Peyer's patch (tissue), 4 donors: ENCODE measurements around the gene GPR158. TPM values are rescaled to one million over a fixed set of nuclear protein-coding genes. Genes with fewer than 3 reads are reported as not detected.

Experiments used
- DNase-seq, 3 donors: peaks; one replicate each; pipeline ENCODE4 v3.0.0-alpha.2; 2017 to 2019
- H3K27ac ChIP-seq, 4 donors: fragments of 200-600 bp; sonication (generic); one replicate each; pipeline ENCODE4 v1.5.1; 2016 to 2019
- H3K27me3 ChIP-seq, 2 donors: fragments of 200-600 bp; sonication (generic); one replicate each; pipeline ENCODE4 v1.5.1; 2019
- H3K36me3 ChIP-seq, 3 donors: fragments of 200-600 bp; sonication (generic); one replicate each; pipeline ENCODE4 v1.5.1; 2016 to 2019
- H3K4me1 ChIP-seq, 4 donors: fragments of 200-600 bp; sonication (generic); one replicate each; pipeline ENCODE4 v1.5.1; 2016 to 2019
- H3K4me3 ChIP-seq, 4 donors: fragments of 200-600 bp; sonication (generic); 1 replicate in 3 of 4; 2 replicates in 1 of 4; pipeline ENCODE4 v1.5.1; 2016 to 2019; ENCODE audit warnings: mild to moderate bottlenecking in 1 of 4
- H3K9me3 ChIP-seq, 4 donors: fragments of 200-600 bp; sonication (generic); one replicate each; pipeline ENCODE4 v1.5.1; 2016 to 2019; ENCODE audit warnings: mild to moderate bottlenecking in 1 of 4
- POLR2A ChIP-seq, 2 donors: fragments of 450-650 bp; IDR thresholded peaks; one replicate each; pipeline ENCODE4 v1.5.1; 2017; ENCODE audit warnings: antibody characterized with exemption in 2 of 2, mild to moderate bottlenecking in 2 of 2, moderate library complexity in 2 of 2
- total RNA-seq, 4 donors: library from RNA; depleted of rRNA; stranded (reverse); fragments of >200 nt; gene quantifications; one replicate each; pipeline ENCODE4 v1.1.0, GENCODE V29; 2016
- TF ChIP-seq, protein P1 (sequence below), 6 experiments: fragments of 450-650 bp in 4 of 6; fragments of 200-600 bp in 2 of 6; sonication (generic) in 1 of 6; IDR thresholded peaks; one replicate each; pipeline ENCODE4 v1.5.1; 2017 to 2019; ENCODE audit warnings: antibody characterized with exemption in 6 of 6, mild to moderate bottlenecking in 3 of 6, moderate library complexity in 1 of 6

GPR158 gene
- total RNA-seq, 4 donors from 2014 or later = under 0.01 to 0.28 (median 0.27) TPM; not detected in 1

DNA sequence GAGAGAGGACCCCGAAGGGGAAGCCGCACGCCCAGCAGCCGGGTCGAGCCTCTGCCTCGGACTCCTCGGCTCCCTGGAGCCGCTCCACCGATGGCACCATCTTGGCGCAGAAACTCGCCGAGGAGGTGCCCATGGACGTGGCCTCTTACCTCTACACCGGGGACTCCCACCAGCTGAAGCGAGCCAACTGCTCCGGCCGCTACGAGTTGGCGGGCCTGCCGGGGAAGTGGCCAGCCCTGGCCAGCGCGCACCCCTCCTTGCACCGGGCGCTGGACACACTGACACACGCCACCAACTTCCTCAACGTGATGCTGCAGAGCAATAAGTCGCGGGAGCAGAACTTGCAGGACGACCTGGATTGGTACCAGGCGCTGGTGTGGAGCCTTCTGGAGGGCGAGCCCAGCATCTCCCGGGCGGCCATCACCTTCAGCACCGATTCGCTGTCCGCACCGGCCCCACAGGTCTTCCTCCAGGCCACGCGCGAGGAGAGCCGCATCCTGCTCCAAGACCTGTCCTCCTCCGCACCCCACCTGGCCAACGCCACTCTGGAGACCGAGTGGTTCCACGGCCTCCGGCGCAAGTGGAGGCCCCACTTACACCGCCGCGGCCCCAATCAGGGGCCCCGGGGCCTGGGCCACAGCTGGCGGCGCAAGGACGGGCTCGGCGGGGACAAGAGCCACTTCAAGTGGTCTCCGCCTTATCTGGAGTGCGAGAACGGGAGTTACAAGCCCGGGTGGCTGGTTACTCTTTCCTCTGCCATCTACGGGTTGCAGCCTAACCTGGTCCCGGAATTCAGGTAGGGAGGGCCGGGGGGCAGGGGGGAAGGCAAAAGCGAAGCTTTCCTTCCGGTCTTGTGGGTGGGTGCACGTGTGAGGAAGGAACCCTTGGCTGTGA lies 973 bp downstream of the GPR158 start:
- peaks cover 0 to 17% of the 10 kb centered on the region in 2 donors for H3K27me3 ChIP-seq
- no peak for DNase-seq
- TF ChIP-seq, protein P1, sequence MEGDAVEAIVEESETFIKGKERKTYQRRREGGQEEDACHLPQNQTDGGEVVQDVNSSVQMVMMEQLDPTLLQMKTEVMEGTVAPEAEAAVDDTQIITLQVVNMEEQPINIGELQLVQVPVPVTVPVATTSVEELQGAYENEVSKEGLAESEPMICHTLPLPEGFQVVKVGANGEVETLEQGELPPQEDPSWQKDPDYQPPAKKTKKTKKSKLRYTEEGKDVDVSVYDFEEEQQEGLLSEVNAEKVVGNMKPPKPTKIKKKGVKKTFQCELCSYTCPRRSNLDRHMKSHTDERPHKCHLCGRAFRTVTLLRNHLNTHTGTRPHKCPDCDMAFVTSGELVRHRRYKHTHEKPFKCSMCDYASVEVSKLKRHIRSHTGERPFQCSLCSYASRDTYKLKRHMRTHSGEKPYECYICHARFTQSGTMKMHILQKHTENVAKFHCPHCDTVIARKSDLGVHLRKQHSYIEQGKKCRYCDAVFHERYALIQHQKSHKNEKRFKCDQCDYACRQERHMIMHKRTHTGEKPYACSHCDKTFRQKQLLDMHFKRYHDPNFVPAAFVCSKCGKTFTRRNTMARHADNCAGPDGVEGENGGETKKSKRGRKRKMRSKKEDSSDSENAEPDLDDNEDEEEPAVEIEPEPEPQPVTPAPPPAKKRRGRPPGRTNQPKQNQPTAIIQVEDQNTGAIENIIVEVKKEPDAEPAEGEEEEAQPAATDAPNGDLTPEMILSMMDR (IDR thresholded peaks at IDR 0.05) = no peak
- TF ChIP-seq POLR2A (IDR thresholded peaks at IDR 0.05) = no peak
- no peak overlapping the region for H3K27ac ChIP-seq
- H3K36me3 ChIP-seq = no peaks in the 10 kb centered on the region
- peak overlapping the region in 1 of 4 donors; percentile 63 for H3K4me3 ChIP-seq
- peaks cover 0 to 5% (median 0%) of the 10 kb centered on the region in 4 donors for H3K9me3 ChIP-seq
- H3K4me1 ChIP-seq = peaks cover 0 to 19% (median 0%) of the 10 kb centered on the region in 4 donors

DNA sequence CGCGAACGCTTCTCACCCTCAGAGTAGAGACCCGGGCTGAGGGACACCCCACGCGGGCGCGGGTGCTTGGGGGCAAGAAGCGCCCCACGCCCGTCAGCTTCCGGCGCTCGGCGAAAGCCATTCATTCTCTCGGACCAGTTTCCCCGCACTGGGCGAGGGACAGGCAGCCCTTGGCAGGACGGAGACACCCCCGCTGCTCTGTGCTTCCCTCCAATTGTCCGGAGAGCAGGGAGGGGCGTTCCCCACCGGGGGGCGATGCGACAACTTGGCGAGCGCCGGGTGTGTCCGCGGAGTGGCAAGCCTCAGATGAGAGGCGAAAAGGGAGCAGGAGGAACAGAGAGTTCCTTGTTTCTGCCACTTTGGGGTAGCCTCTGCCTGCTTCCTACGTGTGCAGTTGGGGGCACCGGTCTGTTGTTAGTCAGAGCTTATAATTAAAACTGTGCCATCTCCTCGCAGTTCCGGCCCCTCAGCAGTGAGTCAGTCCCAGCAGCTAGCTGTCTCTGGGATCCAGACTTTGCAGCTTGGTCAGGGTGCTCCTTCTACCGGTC lies 1.7 kb downstream of the GPR158 start:
- no peak overlapping the region for H3K4me3 ChIP-seq

DNA sequence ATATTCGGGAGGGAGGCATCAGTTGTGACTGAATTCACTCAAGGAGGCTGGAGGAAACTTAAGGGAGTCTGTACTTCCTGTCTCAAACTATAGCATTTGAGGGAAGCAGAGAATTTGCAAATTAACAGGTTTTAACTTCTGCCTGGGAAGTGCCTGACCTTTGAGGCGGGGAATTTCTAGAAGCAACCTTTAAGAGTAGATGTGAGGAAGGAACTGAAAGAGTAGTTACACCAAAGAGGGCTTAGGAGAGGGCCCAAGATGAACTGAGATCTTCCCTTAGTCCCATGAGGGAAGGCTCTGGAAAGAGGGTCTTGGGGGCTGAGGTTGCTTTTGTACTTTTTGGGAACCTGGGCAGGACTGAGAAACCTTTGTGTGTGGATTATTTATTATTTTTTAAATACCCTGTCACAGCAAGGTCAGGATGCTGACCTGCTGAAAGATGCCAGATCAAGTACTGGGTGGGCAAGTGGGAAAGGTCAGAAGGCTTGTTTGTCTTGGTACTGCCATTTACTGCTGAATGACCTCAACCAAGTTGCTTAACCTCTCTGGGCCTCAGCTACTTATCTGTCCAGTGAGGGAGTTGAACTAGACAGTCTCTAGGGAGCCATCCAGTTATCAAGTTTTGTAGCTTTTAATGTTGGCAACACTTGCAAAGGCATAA lies 2.4 kb downstream of the GPR158 start:
- H3K4me1 ChIP-seq = peaks cover 0 to 19% (median 0%) of the 10 kb centered on the region in 4 donors
- TF ChIP-seq, protein P1 (IDR thresholded peaks at IDR 0.05) = no peak
- no peak for TF ChIP-seq POLR2A (IDR thresholded peaks at IDR 0.05)
- no peaks in the 10 kb centered on the region for H3K36me3 ChIP-seq
- H3K27ac ChIP-seq = no peak overlapping the region
- H3K4me3 ChIP-seq = no peak overlapping the region
- no peak for DNase-seq
- H3K9me3 ChIP-seq = peaks cover 0 to 5% (median 0%) of the 10 kb centered on the region in 4 donors
- peaks cover 0 to 17% of the 10 kb centered on the region in 2 donors for H3K27me3 ChIP-seq

More for the DNA sequence above, 1.7 kb downstream of the GPR158 start:
- Histone ChIP-seq H3K9me3 (peaks cover 0 to 5% (median 0%) of the 10 kb centered on the region in 4 donors), H3K36me3 (no peaks in the 10 kb centered on the region), H3K4me1 (peaks cover 0 to 19% (median 0%) of the 10 kb centered on the region in 4 donors), H3K27ac (no peak overlapping the region), H3K27me3 (peaks cover 0 to 17% of the 10 kb centered on the region in 2 donors)
- no peak for DNase-seq
- TF ChIP-seq, protein P1 (IDR thresholded peaks at IDR 0.05) = no peak
- no peak for TF ChIP-seq POLR2A (IDR thresholded peaks at IDR 0.05)

DNA sequence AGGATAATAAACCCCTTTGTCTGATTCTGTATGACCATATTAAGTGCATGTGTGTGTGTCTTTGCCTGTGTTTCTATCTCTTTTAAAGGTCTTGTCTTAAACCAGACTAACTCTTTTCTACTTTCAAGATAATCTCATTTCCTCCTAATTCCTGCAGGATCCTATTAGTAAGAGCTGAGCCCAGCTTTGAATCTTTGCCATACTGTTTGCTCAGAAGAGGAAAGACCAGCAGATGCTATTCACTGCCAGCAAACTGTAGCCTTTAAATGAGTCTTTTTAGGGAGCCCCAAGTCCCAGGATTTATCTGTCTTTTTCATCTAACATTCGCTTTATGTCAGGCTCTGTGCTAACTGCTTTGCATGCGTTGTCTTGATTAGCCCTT lies 2.9 kb downstream of the GPR158 start:
- no peak for DNase-seq
- Histone ChIP-seq H3K27me3 (peaks cover 0 to 17% of the 10 kb centered on the region in 2 donors), H3K9me3 (peaks cover 0 to 5% (median 0%) of the 10 kb centered on the region in 4 donors), H3K36me3 (no peaks in the 10 kb centered on the region), H3K27ac (no peak overlapping the region), H3K4me1 (peaks cover 0 to 19% (median 0%) of the 10 kb centered on the region in 4 donors), H3K4me3 (no peak overlapping the region)
- TF ChIP-seq, protein P1 (IDR thresholded peaks at IDR 0.05) = no peak
- TF ChIP-seq POLR2A (IDR thresholded peaks at IDR 0.05) = no peak

DNA sequence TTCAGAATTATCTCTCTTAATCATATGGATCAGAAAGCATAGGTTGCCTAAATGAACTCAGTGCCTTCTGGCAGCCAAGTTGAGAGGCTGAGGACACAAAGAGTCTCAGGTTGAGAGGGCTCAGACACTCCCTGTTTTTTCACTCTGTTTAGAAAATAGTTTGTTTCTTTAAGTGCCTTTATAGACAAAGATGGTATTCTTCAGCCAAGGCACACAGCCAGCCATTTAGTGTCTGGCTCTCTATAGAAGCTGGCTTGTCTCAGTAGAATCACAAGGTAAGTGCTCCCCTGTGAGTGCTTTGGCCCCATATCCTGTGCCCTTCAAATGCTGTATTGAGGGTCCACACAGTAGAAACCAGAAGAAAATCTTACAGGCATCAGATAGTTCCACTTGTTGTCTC lies 3.6 kb downstream of the GPR158 start:
- Histone ChIP-seq H3K27ac (no peak overlapping the region), H3K4me1 (peaks cover 0 to 19% (median 0%) of the 10 kb centered on the region in 4 donors), H3K36me3 (no peaks in the 10 kb centered on the region), H3K4me3 (no peak overlapping the region), H3K27me3 (peaks cover 0 to 17% of the 10 kb centered on the region in 2 donors), H3K9me3 (peaks cover 0 to 5% (median 0%) of the 10 kb centered on the region in 4 donors)
- DNase-seq = no peak
- TF ChIP-seq, protein P1 (IDR thresholded peaks at IDR 0.05) = no peak
- TF ChIP-seq POLR2A (IDR thresholded peaks at IDR 0.05) = no peak
